AML-193 (cell line): ENCODE data around the gene ICAM4.

Source experiments
- DNase-seq, 2 experiments: peaks; one replicate each; lab custom pipeline; 2025; lab: John Stamatoyannopoulos, UW

Gene ICAM4

GRCh38 chr19:10291554-10292205, 4.9 kb downstream of the ICAM4 start:
- DNase-seq, result no peak

GRCh38 chr19:10292206-10292788, 5.5 kb downstream of the ICAM4 start:
- no peak for DNase-seq

GRCh38 chr19:10292789-10293636, 6.3 kb downstream of the ICAM4 start:
- DNase-seq, result no peak

GRCh38 chr19:10293637-10294367, 7.0 kb downstream of the ICAM4 start:
- DNase-seq, result no peak

- DNase-seq, result no peak
Observed at GRCh38 chr19:10294368-10294697, 7.6 kb downstream of the ICAM4 start.

- DNase-seq, result no peak
Observed at GRCh38 chr19:10295305-10295846, 8.6 kb downstream of the ICAM4 start.

- no peak for DNase-seq
Observed at GRCh38 chr19:10295847-10296591, 9.3 kb downstream of the ICAM4 start.

- peak; percentile 25 to 42 for DNase-seq
Observed at GRCh38 chr19:10299545-10300458, 13.0 kb downstream of the ICAM4 start.

GRCh38 chr19:10305139-10305806, 18.5 kb downstream of the ICAM4 start:
- peak; percentile 40 to 48 for DNase-seq

- DNase-seq, result no peak
Observed at GRCh38 chr19:10306327-10306726, 19.6 kb downstream of the ICAM4 start.

- no peak for DNase-seq
Observed at GRCh38 chr19:10309423-10309822, 22.7 kb downstream of the ICAM4 start, which contains the start of gene ZGLP1. Gene ZGLP1 (minus strand): TSS chr19:10309815.

GRCh38 chr19:10315335-10316214, 28.8 kb downstream of the ICAM4 start, which contains the start of gene FDX2:
Gene FDX2 (minus strand): TSS chr19:10316015. CDS start chr19:10315996, 19 bp downstream.
- peak; percentile 30 to 49 for DNase-seq

- DNase-seq, result no peak
Observed at GRCh38 chr19:10316229-10317044, 29.7 kb downstream of the ICAM4 start.

- no peak for DNase-seq
Observed at GRCh38 chr19:10317045-10317856, 30.5 kb downstream of the ICAM4 start.

GRCh38 chr19:10317857-10318462, 31.2 kb downstream of the ICAM4 start:
- no peak for DNase-seq
